ENCODE measurements around the gene OBSCN.

DNA sequence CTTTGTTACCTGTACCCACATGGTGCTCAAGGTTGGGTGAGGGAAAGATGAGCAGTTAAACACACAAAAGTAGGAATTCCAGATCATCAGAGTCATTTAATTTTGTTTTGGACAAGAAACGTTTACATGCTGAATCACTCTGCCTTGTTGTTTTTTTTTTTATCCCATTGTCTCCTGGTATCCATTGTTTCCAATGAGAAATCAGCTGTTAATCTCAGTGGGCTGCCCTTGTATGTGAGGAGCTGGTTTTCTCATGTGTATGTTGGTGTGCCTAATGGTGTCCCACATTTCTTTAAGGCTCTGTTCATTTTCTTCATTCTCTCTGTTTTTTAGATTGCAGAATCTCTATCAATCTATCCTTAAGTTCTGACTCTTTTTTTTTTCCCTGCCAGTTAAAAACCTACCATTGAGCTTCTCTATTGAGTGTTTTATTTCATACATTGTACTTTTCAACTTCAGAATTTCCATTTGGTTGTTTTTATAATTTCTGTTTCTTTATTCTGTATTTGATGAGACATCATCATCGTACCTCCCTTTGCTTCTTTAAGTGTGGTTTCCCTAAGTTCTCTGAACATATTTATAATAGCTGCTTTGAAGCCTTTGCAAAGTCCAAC is 8.8 kb upstream of the OBSCN start:
- TF ChIP-seq, protein P1, sequence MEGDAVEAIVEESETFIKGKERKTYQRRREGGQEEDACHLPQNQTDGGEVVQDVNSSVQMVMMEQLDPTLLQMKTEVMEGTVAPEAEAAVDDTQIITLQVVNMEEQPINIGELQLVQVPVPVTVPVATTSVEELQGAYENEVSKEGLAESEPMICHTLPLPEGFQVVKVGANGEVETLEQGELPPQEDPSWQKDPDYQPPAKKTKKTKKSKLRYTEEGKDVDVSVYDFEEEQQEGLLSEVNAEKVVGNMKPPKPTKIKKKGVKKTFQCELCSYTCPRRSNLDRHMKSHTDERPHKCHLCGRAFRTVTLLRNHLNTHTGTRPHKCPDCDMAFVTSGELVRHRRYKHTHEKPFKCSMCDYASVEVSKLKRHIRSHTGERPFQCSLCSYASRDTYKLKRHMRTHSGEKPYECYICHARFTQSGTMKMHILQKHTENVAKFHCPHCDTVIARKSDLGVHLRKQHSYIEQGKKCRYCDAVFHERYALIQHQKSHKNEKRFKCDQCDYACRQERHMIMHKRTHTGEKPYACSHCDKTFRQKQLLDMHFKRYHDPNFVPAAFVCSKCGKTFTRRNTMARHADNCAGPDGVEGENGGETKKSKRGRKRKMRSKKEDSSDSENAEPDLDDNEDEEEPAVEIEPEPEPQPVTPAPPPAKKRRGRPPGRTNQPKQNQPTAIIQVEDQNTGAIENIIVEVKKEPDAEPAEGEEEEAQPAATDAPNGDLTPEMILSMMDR (conservative IDR thresholded peaks at IDR 0.05; ENCODE audit: low read depth, low read length), result no peak
- TF ChIP-seq, protein P2, sequence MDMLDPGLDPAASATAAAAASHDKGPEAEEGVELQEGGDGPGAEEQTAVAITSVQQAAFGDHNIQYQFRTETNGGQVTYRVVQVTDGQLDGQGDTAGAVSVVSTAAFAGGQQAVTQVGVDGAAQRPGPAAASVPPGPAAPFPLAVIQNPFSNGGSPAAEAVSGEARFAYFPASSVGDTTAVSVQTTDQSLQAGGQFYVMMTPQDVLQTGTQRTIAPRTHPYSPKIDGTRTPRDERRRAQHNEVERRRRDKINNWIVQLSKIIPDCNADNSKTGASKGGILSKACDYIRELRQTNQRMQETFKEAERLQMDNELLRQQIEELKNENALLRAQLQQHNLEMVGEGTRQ (IDR thresholded peaks at IDR 0.05; ENCODE audit: low read depth, low read length), result no peak
- TF ChIP-seq MXI1 (IDR thresholded peaks at IDR 0.05; ENCODE audit: borderline replicate concordance, low read depth, low read length), result no peak
- no peak for TF ChIP-seq CEBPB (IDR thresholded peaks at IDR 0.05; ENCODE audit: low read depth, low read length)
- no peak for TF ChIP-seq POLR2A (IDR thresholded peaks at IDR 0.05; ENCODE audit: low read depth, low read length)
- no peak for TF ChIP-seq BHLHE40 (IDR thresholded peaks at IDR 0.05; ENCODE audit: low read depth, low read length)
- TF ChIP-seq RFX5 (IDR thresholded peaks at IDR 0.05; ENCODE audit: low read depth, low read length), result no peak
- no peak for TF ChIP-seq MAZ (IDR thresholded peaks at IDR 0.05; ENCODE audit: borderline replicate concordance, low read depth, low read length)
- TF ChIP-seq SMC3 (IDR thresholded peaks at IDR 0.05; ENCODE audit: low read depth, low read length), result no peak
- TF ChIP-seq RAD21 (IDR thresholded peaks at IDR 0.05; ENCODE audit: low read length), result no peak
